HG02885 (cell line): ENCODE results near the gene SLC45A2.

Experiments
- ATAC-seq: cut with Tn5 transposase; IDR thresholded peaks from one replicate; pipeline ENCODE4 v1.9.1; 2021; ENCODE audit warnings: mild to moderate bottlenecking; ENCODE audit not compliant: unreplicated experiment, poor library complexity

Gene SLC45A2

DNA sequence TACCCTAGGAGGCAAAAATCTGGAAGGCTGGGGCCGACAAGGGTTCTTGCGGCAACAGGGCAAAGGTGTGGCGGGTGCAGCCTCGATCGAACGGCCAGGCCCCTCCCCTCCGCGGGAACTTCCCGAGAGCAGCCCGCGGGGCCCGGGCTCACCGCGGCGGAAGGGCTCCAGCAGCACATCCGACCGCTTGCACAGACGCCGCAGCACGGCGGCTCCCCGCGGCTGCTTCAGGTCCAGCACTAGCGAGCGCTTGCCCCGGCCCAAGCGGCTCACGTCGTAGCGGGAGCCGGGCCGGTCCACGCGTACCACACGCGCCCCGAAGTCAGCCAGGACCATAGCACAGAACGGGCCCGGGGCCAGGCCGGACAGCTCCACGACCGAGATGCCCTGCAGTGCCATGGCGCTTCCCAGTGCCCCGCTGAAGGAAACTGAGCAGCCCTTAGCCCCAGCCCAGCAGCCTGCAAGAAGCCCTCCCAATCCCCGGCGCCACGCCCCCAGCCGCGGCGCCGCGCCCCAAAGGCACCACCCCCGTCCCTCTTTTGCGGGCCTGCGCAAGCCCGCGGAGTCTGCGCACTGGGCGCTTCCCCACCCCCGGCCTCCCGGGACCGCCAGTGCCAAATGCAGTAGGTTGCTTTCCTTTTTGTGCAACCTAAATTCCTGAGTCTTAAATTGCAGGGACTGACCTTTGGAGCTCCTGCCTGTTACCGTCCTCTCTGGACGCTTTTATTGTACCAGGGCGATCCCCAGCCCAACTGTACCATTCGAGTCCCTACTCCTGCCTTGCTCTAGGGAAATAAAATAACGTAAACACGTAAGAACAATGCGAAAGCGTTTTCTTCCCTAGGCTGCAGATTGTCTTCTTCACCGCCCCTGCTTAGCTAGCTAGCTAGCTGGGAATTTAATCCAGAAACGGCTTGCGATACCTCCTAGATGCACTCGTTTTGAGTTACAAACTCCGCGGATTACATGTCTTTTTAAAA lies 23.4 kb upstream of the SLC45A2 start, which contains the start of gene AMACR:
Gene AMACR, minus strand, starts transcription at position 430 of the 980 bp plus-strand sequence. Its CDS starts 31 bp downstream, at position 399.
- ATAC-seq, result peak; percentile 95

DNA sequence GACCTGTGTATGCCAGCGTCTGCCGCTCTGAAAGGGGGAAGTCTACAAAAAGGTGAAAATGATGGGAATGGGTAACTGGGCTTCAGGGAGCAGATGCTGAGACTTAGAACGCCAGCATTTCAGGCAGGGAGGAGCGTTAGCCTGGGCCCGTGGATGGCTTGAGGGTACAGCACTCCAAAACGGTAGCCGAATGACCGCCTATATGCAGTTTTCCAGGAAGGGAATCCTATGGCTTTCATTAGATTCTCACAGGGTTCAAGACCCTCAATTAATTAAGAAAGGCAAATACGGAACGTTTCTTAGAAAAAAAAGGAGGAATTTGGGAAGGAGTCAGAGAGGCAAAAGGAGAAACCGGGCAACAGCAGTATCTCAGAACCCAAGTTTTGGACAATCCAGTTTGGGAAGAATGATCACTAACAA lies 22.7 kb upstream of the SLC45A2 start:
- no peak for ATAC-seq

- ATAC-seq, result no peak
Observed at GRCh38 chr5:34005681-34006080, 21.2 kb upstream of the SLC45A2 start.

GRCh38 chr5:34005211-34005610 lies 20.7 kb upstream of the SLC45A2 start:
- ATAC-seq, result no peak

GRCh38 chr5:34003941-34004340 lies 19.4 kb upstream of the SLC45A2 start:
- ATAC-seq, result no peak

- no peak for ATAC-seq
Observed at GRCh38 chr5:34002629-34003328, 18.3 kb upstream of the SLC45A2 start.

DNA sequence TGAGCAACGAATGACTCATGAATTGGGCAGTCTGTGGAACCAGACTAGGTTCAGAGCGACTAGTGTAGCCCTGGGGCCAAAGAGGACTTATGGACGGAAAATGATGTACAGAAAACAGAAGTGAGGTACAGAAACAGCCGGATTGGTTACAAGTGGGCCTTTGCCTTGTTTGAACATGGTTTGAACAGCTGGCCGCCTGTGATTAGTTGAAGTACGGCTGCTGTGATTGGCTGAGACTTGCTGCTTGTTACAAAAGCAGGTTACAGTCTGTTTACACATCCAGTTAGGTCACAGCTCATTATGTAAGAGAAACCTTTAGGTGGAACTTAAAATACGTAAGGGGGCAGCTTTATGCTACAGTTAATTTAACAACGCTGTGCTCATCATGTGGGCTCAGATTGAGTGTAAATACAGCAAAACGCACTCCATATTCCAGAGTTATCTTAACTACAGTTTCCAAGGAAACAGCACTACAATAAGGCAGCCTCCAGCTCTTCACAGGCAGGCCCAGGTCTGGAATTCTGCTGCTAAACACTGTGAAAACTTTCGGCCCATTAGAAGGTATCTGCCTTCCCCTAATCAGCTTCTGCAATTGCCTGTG lies 16.8 kb upstream of the SLC45A2 start:
- ATAC-seq, result no peak

DNA sequence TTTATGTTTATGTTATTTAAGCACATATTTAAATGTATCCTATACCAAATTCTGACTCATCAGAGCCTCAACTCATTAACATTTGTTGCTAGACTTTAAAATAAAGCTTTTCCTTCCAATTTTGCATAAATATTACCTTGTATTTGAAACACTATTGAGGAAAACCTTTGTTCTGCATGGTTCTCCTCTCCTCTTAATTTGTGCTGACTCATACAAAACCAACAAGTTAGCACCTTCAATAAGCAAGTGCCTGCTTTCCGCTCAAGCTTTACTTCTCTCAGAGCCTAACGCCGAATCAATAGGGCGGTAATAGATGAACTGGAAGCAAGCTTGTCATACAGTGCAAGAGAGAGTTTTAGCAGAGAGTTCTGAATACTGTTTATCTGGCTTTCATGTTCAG lies 15.5 kb upstream of the SLC45A2 start:
- ATAC-seq, result no peak

GRCh38 chr5:33997331-33997983 lies 13.0 kb upstream of the SLC45A2 start:
- ATAC-seq, result peak; percentile 78

- no peak for ATAC-seq
Observed at GRCh38 chr5:33995865-33996264, 11.4 kb upstream of the SLC45A2 start.

GRCh38 chr5:33994845-33995244 lies 10.4 kb upstream of the SLC45A2 start:
- ATAC-seq, result peak; percentile 52

GRCh38 chr5:33992864-33993263 lies 8.4 kb upstream of the SLC45A2 start:
- ATAC-seq, result no peak

GRCh38 chr5:33985447-33985846 lies 954 bp upstream of the SLC45A2 start:
- no peak for ATAC-seq

DNA sequence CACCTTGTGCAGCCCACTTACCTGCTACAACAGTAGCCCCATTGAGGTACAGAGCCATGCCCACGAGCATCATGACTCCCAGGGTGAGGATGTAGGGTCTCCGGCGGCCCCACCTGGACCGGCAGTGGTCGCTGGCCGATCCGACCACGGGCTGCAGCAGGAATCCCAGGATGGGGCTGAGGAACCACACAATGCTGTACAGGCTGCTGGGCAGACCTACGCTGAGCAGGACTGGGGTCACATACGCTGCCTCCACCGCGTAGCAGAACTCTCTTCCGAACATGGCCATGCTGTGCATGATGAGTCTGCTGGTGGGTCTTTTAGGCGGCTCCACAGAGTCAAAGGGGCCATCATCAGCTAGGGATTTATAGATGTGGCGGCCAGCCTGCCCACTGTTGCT lies 315 bp downstream of the SLC45A2 start:
- no peak for ATAC-seq

DNA sequence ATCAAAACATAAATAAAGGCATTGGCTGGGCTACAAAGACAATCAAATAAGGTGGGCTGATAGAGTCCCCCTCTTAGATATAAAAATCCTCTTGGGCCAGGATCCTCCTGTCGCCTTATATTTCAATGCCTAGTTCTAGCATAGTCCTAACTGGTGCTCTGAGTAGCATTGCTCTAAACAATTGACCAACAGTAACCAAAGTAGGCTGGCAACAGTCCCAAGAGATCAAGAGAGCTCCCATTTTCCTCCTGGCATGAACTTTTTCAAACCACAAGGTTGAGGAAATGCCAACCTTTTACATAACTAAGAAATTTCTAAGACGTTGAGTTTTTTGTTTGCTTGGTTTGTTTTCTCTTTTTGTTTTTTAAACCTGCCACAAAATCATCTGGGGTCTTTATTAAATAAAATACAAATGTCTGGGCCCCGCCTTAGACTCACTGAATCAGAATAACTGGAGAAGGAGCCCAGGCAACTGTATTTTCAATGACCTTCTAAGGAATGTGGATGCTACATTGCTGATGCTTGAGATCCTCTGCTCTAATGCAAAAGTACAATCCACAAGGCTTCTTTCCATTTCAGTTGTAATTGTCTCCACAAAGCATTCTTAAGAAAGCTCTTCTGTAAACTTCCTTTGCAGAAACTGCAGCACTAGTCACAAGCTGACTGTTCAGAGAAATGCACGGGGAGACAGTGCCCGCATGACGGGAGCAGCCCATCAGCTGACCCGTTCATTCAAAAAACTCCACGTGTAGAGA lies 2.9 kb downstream of the SLC45A2 start:
- no peak for ATAC-seq

- ATAC-seq, result no peak
Observed at GRCh38 chr5:33980030-33980429, 4.5 kb downstream of the SLC45A2 start.

- no peak for ATAC-seq
Observed at GRCh38 chr5:33978306-33978705, 6.2 kb downstream of the SLC45A2 start.

DNA sequence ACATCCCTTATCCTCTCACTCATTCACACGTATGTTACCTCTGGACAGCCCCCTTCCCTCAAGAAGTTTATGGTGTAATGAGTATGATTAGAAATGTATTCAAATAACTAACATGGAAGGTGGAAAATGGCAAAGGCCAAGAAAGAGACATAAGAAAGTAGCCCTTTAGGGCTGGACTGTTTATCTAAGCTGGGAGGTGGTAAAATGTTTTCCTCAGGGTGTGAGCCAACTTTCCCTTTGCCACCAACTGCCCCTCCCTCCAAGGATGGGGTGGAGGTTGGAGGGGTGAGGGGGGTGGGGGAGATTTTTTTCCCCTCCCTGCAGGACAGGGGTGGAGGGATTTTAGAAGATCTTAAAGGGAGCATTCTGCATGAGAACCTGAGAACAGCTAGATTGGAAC lies 8.2 kb downstream of the SLC45A2 start:
- no peak for ATAC-seq

- ATAC-seq, result no peak
Observed at GRCh38 chr5:33975852-33976251, 8.6 kb downstream of the SLC45A2 start.

DNA sequence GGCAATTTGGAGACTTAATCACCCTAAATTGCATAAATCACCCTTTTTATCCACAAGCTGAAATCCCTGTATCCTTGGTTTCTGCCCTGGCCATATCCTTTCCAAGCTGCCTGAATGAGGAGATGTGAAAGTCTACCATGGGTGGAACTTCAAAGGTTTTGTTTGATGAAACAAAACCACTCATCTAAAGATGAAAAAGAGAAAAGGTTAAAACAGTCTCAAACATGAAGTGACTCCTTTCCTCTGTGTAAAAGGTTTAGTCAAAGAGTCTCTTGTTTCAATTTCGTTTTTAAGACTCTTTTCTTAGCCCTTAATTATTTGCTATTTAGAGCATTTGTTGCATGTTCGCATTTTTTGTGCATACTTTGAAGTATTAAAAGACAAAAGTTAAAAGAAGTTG lies 11.2 kb downstream of the SLC45A2 start:
- peak; percentile 70 for ATAC-seq
